ENCODE measurements around the gene SLC44A4. TPM values are rescaled to one million over a fixed set of nuclear protein-coding genes. Genes with fewer than 3 reads are reported as not detected.

Gene SLC44A4
- total RNA-seq, 1 donor from 2014 or later, result 0.23 TPM

- Mint-ChIP-seq H3K27ac (ENCODE audit: unreplicated experiment) (no peak overlapping the region), H3K27me3 (ENCODE audit: low read depth, unreplicated experiment) (no peaks in the 10 kb centered on the region), H3K36me3 (ENCODE audit: low read depth, unreplicated experiment) (peaks cover 7% of the 10 kb centered on the region), H3K9me3 (ENCODE audit: unreplicated experiment) (no peaks in the 10 kb centered on the region), H3K4me1 (ENCODE audit: low read depth, unreplicated experiment) (peaks cover 11% of the 10 kb centered on the region), H3K4me3 (ENCODE audit: unreplicated experiment) (peak overlapping the region; percentile 87)
- no peaks in the 10 kb centered on the region for H3K9me3 ChIP-seq (ENCODE audit: insufficient read depth, low read depth, low read length)
- TF ChIP-seq CTCF (IDR thresholded peaks at IDR 0.05; ENCODE audit: insufficient read depth, low read depth, low read length) (no peak), EZH2 (IDR thresholded peaks at IDR 0.05; ENCODE audit: insufficient read depth, low read length) (no peak)
- peak overlapping the region; percentile 54 for H2AFZ ChIP-seq (ENCODE audit: low read depth, low read length)
- peaks cover 8% of the 10 kb centered on the region for H3K36me3 ChIP-seq (ENCODE audit: insufficient read depth, low read length)
- peak overlapping the region; percentile 77 for H3K9ac ChIP-seq (ENCODE audit: low read length)
- peaks cover 14% of the 10 kb centered on the region for H3K79me2 ChIP-seq (ENCODE audit: insufficient read depth, low read length)
- H3K4me2 ChIP-seq (ENCODE audit: low read length), result peak overlapping the region; percentile 98
- FAIRE-seq (no peak), DNase-seq (ENCODE audit: low read depth) (no peak)
- peaks cover 20% of the 10 kb centered on the region for H3K4me1 ChIP-seq (ENCODE audit: insufficient read depth, low read length)
- peaks cover 4% of the 10 kb centered on the region for H4K20me1 ChIP-seq (ENCODE audit: insufficient read depth, low read length)
- no peak overlapping the region for H3K27ac ChIP-seq (ENCODE audit: low read depth, low read length)
- H3K27me3 ChIP-seq (ENCODE audit: insufficient read depth, low read length), result no peaks in the 10 kb centered on the region
- peak overlapping the region; percentile 79 for H3K4me3 ChIP-seq (ENCODE audit: insufficient read depth, low read depth, low read length)
Measured at GRCh38 chr6:31896856-31897611, 18.2 kb upstream of the SLC44A4 start.

GRCh38 chr6:31896493-31896855 lies 17.7 kb upstream of the SLC44A4 start:
- no peaks in the 10 kb centered on the region for H3K27me3 Mint-ChIP-seq (ENCODE audit: low read depth, unreplicated experiment)
- H3K4me3 Mint-ChIP-seq (ENCODE audit: unreplicated experiment), result peak overlapping the region; percentile 87
- no peak overlapping the region for H3K27ac ChIP-seq (ENCODE audit: low read depth, low read length)
- no peaks in the 10 kb centered on the region for H3K9me3 Mint-ChIP-seq (ENCODE audit: unreplicated experiment)
- H3K79me2 ChIP-seq (ENCODE audit: insufficient read depth, low read length), result peaks cover 14% of the 10 kb centered on the region
- H3K9me3 ChIP-seq (ENCODE audit: insufficient read depth, low read depth, low read length), result no peaks in the 10 kb centered on the region
- H3K27ac Mint-ChIP-seq (ENCODE audit: unreplicated experiment), result no peak overlapping the region
- H3K27me3 ChIP-seq (ENCODE audit: insufficient read depth, low read length), result no peaks in the 10 kb centered on the region
- H3K4me2 ChIP-seq (ENCODE audit: low read length), result peak overlapping the region; percentile 98
- peaks cover 20% of the 10 kb centered on the region for H3K4me1 ChIP-seq (ENCODE audit: insufficient read depth, low read length)
- DNase-seq (ENCODE audit: low read depth) (no peak), FAIRE-seq (no peak)
- H3K4me3 ChIP-seq (ENCODE audit: insufficient read depth, low read depth, low read length), result peak overlapping the region; percentile 79
- H3K36me3 ChIP-seq (ENCODE audit: insufficient read depth, low read length), result peaks cover 8% of the 10 kb centered on the region
- TF ChIP-seq CTCF (IDR thresholded peaks at IDR 0.05; ENCODE audit: insufficient read depth, low read depth, low read length) (no peak), EZH2 (IDR thresholded peaks at IDR 0.05; ENCODE audit: insufficient read depth, low read length) (no peak)
- H3K36me3 Mint-ChIP-seq (ENCODE audit: low read depth, unreplicated experiment), result peaks cover 7% of the 10 kb centered on the region
- H4K20me1 ChIP-seq (ENCODE audit: insufficient read depth, low read length), result peaks cover 4% of the 10 kb centered on the region
- H3K4me1 Mint-ChIP-seq (ENCODE audit: low read depth, unreplicated experiment), result peaks cover 11% of the 10 kb centered on the region
- H3K9ac ChIP-seq (ENCODE audit: low read length), result peak overlapping the region; percentile 77
- H2AFZ ChIP-seq (ENCODE audit: low read depth, low read length), result peak overlapping the region; percentile 54

- no peaks in the 10 kb centered on the region for H3K27me3 Mint-ChIP-seq (ENCODE audit: low read depth, unreplicated experiment)
- no peak overlapping the region for H3K9ac ChIP-seq (ENCODE audit: low read length)
- no peaks in the 10 kb centered on the region for H3K79me2 ChIP-seq (ENCODE audit: insufficient read depth, low read length)
- no peak for FAIRE-seq
- peaks cover 2% of the 10 kb centered on the region for H3K4me1 Mint-ChIP-seq (ENCODE audit: low read depth, unreplicated experiment)
- no peak overlapping the region for H3K4me3 ChIP-seq (ENCODE audit: insufficient read depth, low read depth, low read length)
- H3K9me3 Mint-ChIP-seq (ENCODE audit: unreplicated experiment), result no peaks in the 10 kb centered on the region
- no peak overlapping the region for H3K27ac ChIP-seq (ENCODE audit: low read depth, low read length)
- DNase-seq (ENCODE audit: low read depth), result no peak
- H4K20me1 ChIP-seq (ENCODE audit: insufficient read depth, low read length), result no peaks in the 10 kb centered on the region
- peaks cover 13% of the 10 kb centered on the region for H3K36me3 ChIP-seq (ENCODE audit: insufficient read depth, low read length)
- H2AFZ ChIP-seq (ENCODE audit: low read depth, low read length), result no peak overlapping the region
- H3K27me3 ChIP-seq (ENCODE audit: insufficient read depth, low read length), result no peaks in the 10 kb centered on the region
- no peak overlapping the region for H3K4me3 Mint-ChIP-seq (ENCODE audit: unreplicated experiment)
- peaks cover 15% of the 10 kb centered on the region for H3K36me3 Mint-ChIP-seq (ENCODE audit: low read depth, unreplicated experiment)
- peaks cover 4% of the 10 kb centered on the region for H3K4me1 ChIP-seq (ENCODE audit: insufficient read depth, low read length)
- no peak overlapping the region for H3K27ac Mint-ChIP-seq (ENCODE audit: unreplicated experiment)
- no peak overlapping the region for H3K4me2 ChIP-seq (ENCODE audit: low read length)
- TF ChIP-seq EZH2 (IDR thresholded peaks at IDR 0.05; ENCODE audit: insufficient read depth, low read length) (no peak), CTCF (IDR thresholded peaks at IDR 0.05; ENCODE audit: insufficient read depth, low read depth, low read length) (no peak)
- H3K9me3 ChIP-seq (ENCODE audit: insufficient read depth, low read depth, low read length), result no peaks in the 10 kb centered on the region
Measured at GRCh38 chr6:31892821-31893220, 14.0 kb upstream of the SLC44A4 start.

All from astrocyte (in vitro differentiated cells and primary cell).